GM18861 (cell line): ENCODE data around the gene ARHGEF12.

ENCODE experiments used
- ATAC-seq: cut with Tn5 transposase; IDR thresholded peaks from one replicate; pipeline ENCODE4 v1.9.1; 2021; ENCODE audit not compliant: unreplicated experiment

The ARHGEF12 gene

GRCh38 chr11:120424185-120424969 is 88.2 kb downstream of the ARHGEF12 start:
- no peak for ATAC-seq

DNA sequence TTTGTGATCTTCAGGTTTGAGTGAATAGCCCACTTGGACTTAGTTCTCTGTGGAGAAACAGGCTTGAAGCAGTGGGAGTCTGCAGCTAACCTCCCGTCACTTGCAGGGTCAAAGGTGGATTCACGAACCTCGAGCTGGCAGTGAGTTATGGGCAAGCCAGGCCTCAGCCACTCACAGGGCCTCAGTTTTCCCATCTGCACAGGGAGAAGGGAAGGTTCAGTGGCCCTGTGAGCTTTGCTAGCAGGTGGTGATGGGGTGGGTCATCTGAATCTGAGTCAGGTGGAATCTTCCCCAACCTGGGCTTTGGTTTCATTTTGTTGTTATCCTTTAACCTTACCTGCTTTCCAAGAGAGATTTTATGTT is 88.7 kb downstream of the ARHGEF12 start:
- no peak for ATAC-seq

GRCh38 chr11:120425527-120425926 is 89.3 kb downstream of the ARHGEF12 start:
- ATAC-seq: no peak

- no peak for ATAC-seq
Measured at GRCh38 chr11:120430146-120430545, 93.9 kb downstream of the ARHGEF12 start.

GRCh38 chr11:120431633-120432032 is 95.4 kb downstream of the ARHGEF12 start:
- peak; percentile 19 for ATAC-seq

GRCh38 chr11:120432056-120433018 is 96.1 kb downstream of the ARHGEF12 start:
- ATAC-seq: peak; percentile 84

DNA sequence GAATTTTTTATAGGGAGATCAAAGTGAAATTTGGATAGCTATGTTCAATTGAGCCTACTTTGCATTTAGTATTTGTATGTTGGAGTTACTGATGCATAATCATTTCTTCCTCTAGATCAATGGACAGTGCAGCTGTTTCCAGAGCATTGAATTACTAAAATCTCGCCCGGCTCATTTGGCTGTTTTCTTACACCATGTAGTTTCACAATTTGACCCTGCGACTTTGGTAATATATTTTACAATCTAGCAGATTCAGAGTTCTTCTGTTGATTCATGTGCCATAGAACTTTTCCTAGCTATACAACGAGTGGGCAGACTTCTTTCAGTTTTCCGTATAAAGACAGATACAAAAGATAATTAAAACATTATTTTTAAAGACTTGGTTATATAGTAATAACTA is 105.4 kb downstream of the ARHGEF12 start:
- no peak for ATAC-seq

- ATAC-seq: no peak
Measured at GRCh38 chr11:120442031-120442430, 105.8 kb downstream of the ARHGEF12 start.

DNA sequence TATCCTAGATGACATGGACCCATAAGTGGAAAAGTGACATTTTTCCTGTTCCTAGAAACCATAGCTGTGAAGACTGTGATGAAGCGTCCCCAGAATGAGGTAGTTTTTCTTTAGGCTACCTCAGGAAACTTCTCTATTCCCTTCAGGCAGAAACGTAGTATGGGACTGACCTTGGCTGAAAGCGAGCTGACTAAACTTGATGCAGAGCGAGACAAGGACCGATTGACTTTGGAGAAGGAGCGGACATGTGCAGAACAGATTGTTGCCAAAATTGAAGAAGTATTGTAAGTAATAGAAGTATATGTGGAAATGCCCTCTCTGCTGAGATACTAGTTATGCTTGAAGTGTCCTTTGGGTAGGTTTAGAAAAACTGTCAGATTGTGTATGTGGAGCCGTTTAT is 110.6 kb downstream of the ARHGEF12 start:
- ATAC-seq: no peak

GRCh38 chr11:120448240-120448639 is 112.0 kb downstream of the ARHGEF12 start:
- ATAC-seq: no peak

GRCh38 chr11:120455487-120455886 is 119.3 kb downstream of the ARHGEF12 start:
- ATAC-seq: no peak

- ATAC-seq: no peak
Measured at GRCh38 chr11:120457996-120458395, 121.8 kb downstream of the ARHGEF12 start.

DNA sequence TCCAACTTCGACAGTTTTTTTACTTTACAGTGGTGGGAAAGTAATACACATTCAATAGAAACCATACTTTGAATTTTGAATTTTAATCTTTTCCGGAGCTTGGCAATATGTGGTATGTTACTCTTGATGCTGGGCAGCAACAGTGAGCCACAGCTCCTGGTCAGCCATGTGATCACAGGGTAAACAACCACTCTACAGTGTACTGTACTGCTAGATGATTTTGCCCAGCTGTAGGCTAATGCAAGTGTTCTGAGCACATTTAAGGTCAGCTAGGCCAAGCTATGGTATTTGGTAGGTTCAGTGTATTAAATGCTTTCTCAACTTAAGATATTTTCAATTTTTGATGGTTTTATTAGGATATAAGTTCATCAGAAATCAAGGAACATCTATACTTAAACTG is 126.6 kb downstream of the ARHGEF12 start:
- ATAC-seq: no peak

DNA sequence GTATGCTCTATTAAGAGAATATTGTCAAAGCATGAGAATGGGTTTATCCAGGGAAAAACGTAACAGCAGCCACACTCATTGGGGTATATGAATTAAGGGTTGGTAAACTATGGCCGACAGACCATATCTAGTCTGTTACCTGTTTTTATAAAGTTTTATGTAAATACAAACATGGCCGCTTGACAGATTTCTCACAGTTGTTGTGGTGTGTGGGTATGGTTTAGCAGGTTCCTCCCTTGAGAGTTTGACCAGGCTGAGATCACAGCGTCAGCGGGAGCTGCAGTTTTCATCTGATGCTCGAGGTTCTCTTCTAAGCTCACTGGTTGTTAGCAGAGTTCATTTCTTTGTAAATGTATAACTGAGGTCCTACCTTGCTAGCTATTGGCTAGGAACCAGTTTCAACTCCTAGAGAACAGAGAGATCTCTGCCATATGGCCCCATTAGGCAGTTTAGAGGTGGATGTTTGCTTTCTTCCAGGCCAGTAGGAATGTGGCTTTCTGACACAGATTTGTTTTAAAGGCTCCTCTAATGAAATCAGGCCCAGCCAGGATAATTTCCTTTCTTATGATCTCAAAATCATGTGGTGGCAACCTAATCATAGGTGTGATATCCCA is 129.8 kb downstream of the ARHGEF12 start:
- ATAC-seq: no peak

DNA sequence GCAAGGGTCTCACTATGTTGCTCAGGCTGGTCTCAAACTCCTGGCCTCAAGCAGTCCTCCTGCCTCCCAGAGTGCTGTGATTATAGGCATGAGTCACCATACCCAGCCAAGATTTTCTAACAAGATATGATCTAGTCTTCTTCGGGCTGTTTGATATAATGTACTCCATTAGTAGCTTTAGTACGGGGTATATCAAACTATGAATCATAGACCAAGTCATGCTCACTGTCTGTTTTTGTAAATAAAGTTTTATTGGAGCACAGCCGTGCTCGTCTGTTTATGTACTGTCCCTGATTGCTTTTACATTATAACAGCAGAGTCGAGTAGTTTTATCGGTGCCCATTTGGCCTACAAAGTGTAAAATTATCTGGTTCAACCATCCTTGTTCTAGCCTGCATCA is 131.4 kb downstream of the ARHGEF12 start:
- ATAC-seq: no peak

DNA sequence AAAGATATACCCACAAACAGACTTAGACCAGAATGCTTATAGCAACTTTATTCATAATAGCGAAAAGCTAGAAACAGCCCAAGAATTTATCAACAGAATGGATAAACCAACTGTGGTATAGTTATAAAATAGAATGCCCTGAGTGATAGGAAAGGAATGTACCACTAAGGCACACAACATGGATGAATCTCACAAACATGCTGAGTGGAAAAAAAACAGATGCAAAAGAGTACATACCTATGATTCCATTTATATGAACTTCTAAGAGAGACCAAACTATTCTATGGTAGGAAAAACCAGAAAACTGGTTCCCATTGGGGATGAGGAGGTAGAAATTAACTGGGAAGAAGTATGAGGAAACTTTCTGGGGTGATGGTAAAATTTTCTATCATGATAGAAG is 134.9 kb downstream of the ARHGEF12 start:
- no peak for ATAC-seq

DNA sequence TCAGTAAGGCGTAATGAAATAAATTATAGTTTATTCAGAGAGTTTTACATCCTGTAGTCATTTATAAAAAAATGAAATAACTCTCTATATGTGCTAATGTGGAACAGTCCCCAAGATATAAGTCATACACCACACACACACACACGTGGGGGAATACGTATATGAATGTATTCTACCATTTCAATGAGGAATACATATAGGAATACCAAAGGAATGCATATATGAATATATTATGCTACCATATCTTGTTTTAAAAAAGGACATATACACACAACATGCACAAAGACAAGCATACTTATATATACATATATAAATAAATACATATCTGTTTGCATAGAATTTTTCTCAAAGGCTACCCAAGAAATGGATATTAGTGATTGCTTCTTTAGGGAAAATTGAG is 135.8 kb downstream of the ARHGEF12 start:
- ATAC-seq: no peak

DNA sequence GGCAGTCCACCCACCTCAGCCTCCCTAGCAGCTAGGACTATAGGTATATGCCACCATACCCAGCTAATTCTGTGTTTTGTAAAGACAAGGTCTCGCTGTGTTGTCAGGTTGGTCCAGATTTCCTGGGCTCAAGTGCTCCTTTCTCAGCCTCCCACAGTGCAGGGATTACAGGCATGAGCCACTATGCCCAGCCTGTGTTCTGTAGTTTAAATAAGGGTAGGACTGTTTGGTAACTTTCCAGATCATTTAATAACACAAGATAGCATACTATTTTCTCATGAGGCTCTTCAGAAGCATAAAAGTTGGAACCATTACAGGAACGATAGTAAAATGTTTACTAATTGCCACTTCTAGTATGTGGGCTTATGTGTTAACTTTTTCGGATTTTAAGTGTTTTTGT is 137.3 kb downstream of the ARHGEF12 start:
- ATAC-seq: no peak

DNA sequence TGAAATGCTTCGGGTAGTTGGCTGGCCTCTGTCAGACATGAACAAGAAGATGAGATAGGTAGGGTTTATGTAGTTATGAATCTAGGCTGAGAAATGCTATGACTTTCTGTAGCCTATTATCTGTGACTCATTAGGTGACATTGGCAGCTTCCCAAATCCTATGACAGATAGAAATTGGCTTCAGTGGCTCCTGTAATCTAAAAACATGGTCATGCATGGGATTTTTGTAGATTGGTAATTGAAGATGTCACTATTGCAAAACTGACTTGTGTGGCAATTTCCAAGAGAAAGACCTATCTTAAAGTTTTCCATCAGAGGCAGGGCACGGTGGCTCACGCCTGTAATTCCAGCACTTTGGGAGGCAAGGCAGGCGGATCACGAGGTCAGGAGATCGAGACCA is 145.9 kb downstream of the ARHGEF12 start:
- no peak for ATAC-seq

DNA sequence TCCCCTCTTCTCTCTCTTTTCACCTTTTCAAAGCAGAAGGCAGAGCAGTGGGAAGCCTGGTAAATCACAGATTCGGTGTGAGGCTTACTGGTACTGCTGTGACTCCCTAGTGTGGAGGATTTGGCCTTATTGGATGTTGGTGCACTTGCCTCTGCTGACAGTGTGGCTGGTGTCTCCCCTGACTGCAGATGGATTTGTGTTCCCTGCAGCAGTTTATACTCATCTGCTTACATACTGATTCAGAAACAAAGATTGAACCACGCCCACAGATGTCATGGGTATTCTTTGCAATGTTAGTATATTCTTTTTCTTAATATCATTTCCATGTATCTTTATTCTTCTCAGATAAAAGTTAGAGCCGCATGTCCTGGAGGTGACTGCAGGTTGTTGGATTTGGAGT is 148.5 kb downstream of the ARHGEF12 start:
- no peak for ATAC-seq

DNA sequence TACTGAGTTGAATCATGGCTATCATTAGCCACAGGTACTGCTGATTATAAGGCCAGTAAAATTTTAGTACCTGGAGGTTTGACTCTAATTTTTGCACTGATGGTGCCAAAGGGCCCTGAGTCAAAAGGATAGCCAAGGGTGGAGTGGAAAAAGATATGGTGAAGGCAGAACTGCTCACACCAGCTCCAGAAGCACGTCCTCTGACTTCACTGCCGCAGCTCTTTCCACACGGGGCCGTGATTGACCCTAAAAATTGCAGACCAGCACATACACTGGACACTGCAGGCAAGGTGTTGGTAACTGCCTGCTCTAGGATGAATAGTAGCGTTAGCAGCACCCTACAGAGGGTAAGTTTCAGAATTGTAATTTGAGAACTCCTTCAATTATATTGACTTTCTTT is 149.9 kb downstream of the ARHGEF12 start:
- no peak for ATAC-seq

DNA sequence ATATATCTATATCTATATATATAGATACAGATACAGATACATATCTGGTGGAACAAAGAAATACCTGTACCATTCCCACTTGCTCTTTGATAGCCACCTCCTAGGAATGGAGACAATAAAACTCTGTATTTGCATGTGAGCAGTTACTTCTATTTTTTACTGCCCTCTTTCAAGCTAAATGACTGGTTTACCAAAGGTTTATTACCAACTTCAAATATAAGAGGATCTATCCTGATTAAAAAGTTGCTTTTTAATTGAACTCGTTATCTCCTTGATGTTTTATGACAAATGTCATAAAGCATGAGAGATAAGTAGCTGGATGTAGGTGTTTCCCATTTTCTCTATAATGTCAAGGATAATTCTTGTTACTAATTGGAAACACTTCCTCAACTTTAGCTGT is 153.6 kb downstream of the ARHGEF12 start:
- no peak for ATAC-seq
